Measurements from ENCODE around the gene EGF. TPM values are rescaled to one million over a fixed set of nuclear protein-coding genes. Genes with fewer than 3 reads are reported as not detected.

Gene EGF
- total RNA-seq, 2 donors from 2014 or later = 14.6 to 33.7 TPM

- Histone ChIP-seq H3K9me3 (ENCODE audit: control insufficient read depth, low read length) (peaks cover 5% of the 10 kb centered on the region), H3K9ac (ENCODE audit: extremely low read depth, low read length, poor library complexity, severe bottlenecking) (no peak overlapping the region), H3K4me1 (ENCODE audit: control insufficient read depth, insufficient read depth, low read length) (no peaks in the 10 kb centered on the region), H3K27me3 (ENCODE audit: control insufficient read depth, insufficient read depth, low read length, poor library complexity, severe bottlenecking) (no peaks in the 10 kb centered on the region), H3K27ac (ENCODE audit: low read depth, low read length) (no peak overlapping the region), H3K36me3 (ENCODE audit: control insufficient read depth, insufficient read depth, low read length) (peaks cover 14% of the 10 kb centered on the region), H3K4me3 (ENCODE audit: low read length) (no peak overlapping the region)
- H3K36me3 Mint-ChIP-seq (ENCODE audit: low read depth) = peaks cover 27% of the 10 kb centered on the region
- TF ChIP-seq CTCF (conservative IDR thresholded peaks at IDR 0.05) = no peak
- no peak overlapping the region for H3K27ac Mint-ChIP-seq
- H3K4me3 Mint-ChIP-seq = no peak overlapping the region
- no peak for DNase-seq
- H3K27me3 Mint-ChIP-seq (ENCODE audit: insufficient read depth) = no peaks in the 10 kb centered on the region
- peaks cover 2% of the 10 kb centered on the region for H3K4me1 Mint-ChIP-seq
- 92 to 95% methylated on average over 2 of the region's 2 CpGs for WGBS, 2 experiments (ENCODE audit: insufficient coverage in 1 of 2, insufficient read length in 1 of 2)
- no peaks in the 10 kb centered on the region for H3K9me3 Mint-ChIP-seq
Observed at GRCh38 chr4:109943745-109944144, 31.1 kb downstream of the EGF start.

GRCh38 chr4:109944591-109944990 lies 31.9 kb downstream of the EGF start:
- Mint-ChIP-seq H3K4me1 (peaks cover 2% of the 10 kb centered on the region), H3K9me3 (no peaks in the 10 kb centered on the region), H3K36me3 (ENCODE audit: low read depth) (peaks cover 26% of the 10 kb centered on the region), H3K27ac (no peak overlapping the region), H3K27me3 (ENCODE audit: insufficient read depth) (no peaks in the 10 kb centered on the region), H3K4me3 (no peak overlapping the region)
- 94% methylated on average over 2 of the region's 2 CpGs; no CpG with 5 or more reads in 1 of the 2 experiments for WGBS, 2 experiments (ENCODE audit: insufficient coverage in 1 of 2, insufficient read length in 1 of 2)
- no peak for TF ChIP-seq CTCF (conservative IDR thresholded peaks at IDR 0.05)
- no peaks in the 10 kb centered on the region for H3K4me1 ChIP-seq (ENCODE audit: control insufficient read depth, insufficient read depth, low read length)
- H3K27ac ChIP-seq (ENCODE audit: low read depth, low read length) = no peak overlapping the region
- H3K27me3 ChIP-seq (ENCODE audit: control insufficient read depth, insufficient read depth, low read length, poor library complexity, severe bottlenecking) = no peaks in the 10 kb centered on the region
- no peak overlapping the region for H3K9ac ChIP-seq (ENCODE audit: extremely low read depth, low read length, poor library complexity, severe bottlenecking)
- peaks cover 5% of the 10 kb centered on the region for H3K9me3 ChIP-seq (ENCODE audit: control insufficient read depth, low read length)
- no peak overlapping the region for H3K4me3 ChIP-seq (ENCODE audit: low read length)
- peaks cover 14% of the 10 kb centered on the region for H3K36me3 ChIP-seq (ENCODE audit: control insufficient read depth, insufficient read depth, low read length)
- DNase-seq = no peak

GRCh38 chr4:109945056-109945455 lies 32.4 kb downstream of the EGF start:
- TF ChIP-seq CTCF (conservative IDR thresholded peaks at IDR 0.05) = no peak
- 97 to 100% methylated on average over 3 to 4 of the region's 4 CpGs for WGBS, 2 experiments (ENCODE audit: insufficient coverage in 1 of 2, insufficient read length in 1 of 2)
- no peaks in the 10 kb centered on the region for H3K9me3 Mint-ChIP-seq
- H3K27me3 ChIP-seq (ENCODE audit: control insufficient read depth, insufficient read depth, low read length, poor library complexity, severe bottlenecking) = no peaks in the 10 kb centered on the region
- no peaks in the 10 kb centered on the region for H3K27me3 Mint-ChIP-seq (ENCODE audit: insufficient read depth)
- H3K9me3 ChIP-seq (ENCODE audit: control insufficient read depth, low read length) = peaks cover 1% of the 10 kb centered on the region
- no peak overlapping the region for H3K27ac Mint-ChIP-seq
- H3K9ac ChIP-seq (ENCODE audit: extremely low read depth, low read length, poor library complexity, severe bottlenecking) = no peak overlapping the region
- H3K36me3 ChIP-seq (ENCODE audit: control insufficient read depth, insufficient read depth, low read length) = peaks cover 14% of the 10 kb centered on the region
- no peak overlapping the region for H3K27ac ChIP-seq (ENCODE audit: low read depth, low read length)
- no peak overlapping the region for H3K4me3 Mint-ChIP-seq
- H3K4me1 ChIP-seq (ENCODE audit: control insufficient read depth, insufficient read depth, low read length) = no peaks in the 10 kb centered on the region
- peaks cover 26% of the 10 kb centered on the region for H3K36me3 Mint-ChIP-seq (ENCODE audit: low read depth)
- no peak for DNase-seq
- peaks cover 2% of the 10 kb centered on the region for H3K4me1 Mint-ChIP-seq
- no peak overlapping the region for H3K4me3 ChIP-seq (ENCODE audit: low read length)

Data from endodermal cell (in vitro differentiated cells).